Measurements from ENCODE around the gene RASGEF1C.

DNA sequence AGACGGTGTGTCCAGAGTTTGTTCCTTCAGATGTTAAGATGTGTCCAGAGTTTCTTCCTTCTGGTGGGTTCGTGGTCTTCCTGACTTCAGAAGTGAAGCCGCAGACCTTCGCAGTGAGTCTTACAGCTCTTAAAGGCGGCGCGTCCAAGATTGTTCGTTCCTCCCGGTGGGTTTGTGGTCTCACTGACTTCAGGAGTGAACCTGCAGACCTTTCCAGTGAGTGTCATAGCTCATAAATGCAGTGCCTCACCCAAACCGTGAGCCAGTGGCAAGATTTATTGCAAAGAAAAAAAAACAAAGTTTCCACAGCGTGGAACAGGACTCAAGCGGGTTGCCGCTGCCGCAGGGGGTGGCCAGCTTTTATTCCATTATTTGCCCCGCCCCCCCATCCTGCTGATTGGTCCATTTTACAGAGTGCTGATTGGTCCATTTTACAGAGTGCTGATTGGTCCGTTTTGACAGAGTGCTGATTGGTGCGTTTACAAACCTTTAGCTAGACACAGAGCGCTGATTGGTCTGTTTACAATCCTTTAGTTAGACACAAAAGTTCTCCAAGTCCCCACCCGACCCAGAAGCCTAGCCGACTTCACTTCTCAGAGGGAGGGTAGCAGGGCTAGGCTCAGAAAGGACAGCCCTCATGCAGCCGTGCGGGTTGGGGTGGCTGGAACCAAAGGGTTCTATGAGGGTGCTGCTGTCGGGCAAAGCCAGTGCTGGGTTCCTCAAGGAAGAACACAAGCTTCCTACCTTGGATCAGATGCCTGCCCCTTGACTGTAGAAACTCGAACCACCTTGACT lies 128.3 kb downstream of the RASGEF1C start:
- TF ChIP-seq POLR2AphosphoS5 (IDR thresholded peaks at IDR 0.05; ENCODE audit: borderline replicate concordance, low read depth, low read length) (no peak), EZH2 (IDR thresholded peaks at IDR 0.05) (no peak)
